GM10248 (cell line): Measurements from ENCODE around the gene ZNF550.
A peak's percentile ranks its signal among the peaks of the same experiment; 100 is the strongest.

ENCODE experiments used
- CTCF ChIA-PET: fragments of 300-600 bp; sonication (Branson Sonifier 250); formaldehyde crosslinking; extraction: SDS; loops from one replicate; lab custom pipeline; 2021; ENCODE audit warnings: antibody characterized with exemption; lab: Yijun Ruan, JAX
- POLR2A ChIA-PET: fragments of 350-650 bp; sonication (Branson Sonifier 250); formaldehyde crosslinking; extraction: SDS; loops from one replicate; lab custom pipeline; 2020; ENCODE audit warnings: antibody characterized with exemption; lab: Yijun Ruan, JAX
- DNase-seq: peaks from one replicate; pipeline ENCODE4 v3.0.0; 2012; ENCODE audit errors: extremely low spot score
- CTCF ChIP-seq: IDR thresholded peaks from 2 replicates; pipeline ENCODE4 v1.5.1; 2012; ENCODE audit warnings: mild to moderate bottlenecking, low read depth; ENCODE audit errors: extremely low read depth, missing control alignments, control extremely low read depth

The ZNF550 gene

GRCh38 chr19:57563547-57563946 is 3.9 kb upstream of the ZNF550 start:
- ChIA-PET POLR2A (no interaction called here), CTCF (no interaction called here)
- no peak for DNase-seq
- TF ChIP-seq CTCF, result no peak

- no peak for TF ChIP-seq CTCF
- ChIA-PET CTCF (no interaction called here), POLR2A (no interaction called here)
- no peak for DNase-seq
Observed at GRCh38 chr19:57560049-57560491, 407 bp upstream of the ZNF550 start.

- POLR2A ChIA-PET, result interaction anchor here (1.0 kb wide), 1 partner anchor 59 kb away, joined by 3 read pairs; the partner anchor contains the start of gene ZNF773
- TF ChIP-seq CTCF, result no peak
- CTCF ChIA-PET, result no interaction called here
- DNase-seq, result peak; percentile 39
Observed at GRCh38 chr19:57559008-57559403, 657 bp downstream of the ZNF550 start.

GRCh38 chr19:57558525-57558924 is 1.1 kb downstream of the ZNF550 start:
- DNase-seq, result no peak
- TF ChIP-seq CTCF, result no peak
- POLR2A ChIA-PET, result interaction anchor here (1.0 kb wide), 1 partner anchor 59 kb away, joined by 3 read pairs; the partner anchor contains the start of gene ZNF773
- CTCF ChIA-PET, result interaction anchor here (1.2 kb wide), 1 partner anchor 130 kb away, joined by 3 read pairs; no protein-coding TSS in a partner anchor

GRCh38 chr19:57557659-57558058 is 2.0 kb downstream of the ZNF550 start:
- CTCF ChIA-PET, result interaction anchor here (1.2 kb wide), 1 partner anchor 129 kb away, joined by 3 read pairs; no protein-coding TSS in a partner anchor
- POLR2A ChIA-PET, result no interaction called here
- no peak for TF ChIP-seq CTCF
- no peak for DNase-seq

- CTCF ChIA-PET, result no interaction called here
Observed at GRCh38 chr19:57552432-57552831, 7.2 kb downstream of the ZNF550 start.

More at GRCh38 chr19:57552432-57552831, 7.2 kb downstream of the ZNF550 start:
- TF ChIP-seq CTCF, result no peak
- POLR2A ChIA-PET, result no interaction called here
- DNase-seq, result no peak
